H1 (cell line): ENCODE data around the gene TYSND1. TPM values are rescaled to one million over a fixed set of nuclear protein-coding genes. Genes with fewer than 3 reads are reported as not detected.

Experiments used
- CTCF ChIA-PET: fragments of 300-600 bp; sonication (Branson Sonifier 250); formaldehyde crosslinking; loops from one replicate; lab custom pipeline; 2021; ENCODE audit not compliant: partially characterized antibody; lab: Charles Lee
- POLR2A ChIA-PET: fragments of 300-600 bp; sonication (Branson Sonifier 250); formaldehyde crosslinking; loops from one replicate; lab custom pipeline; 2021; ENCODE audit warnings: inconsistent platforms; ENCODE audit not compliant: partially characterized antibody; lab: Charles Lee
- DNase-seq, 2 experiments: peaks; one replicate each; pipeline versions ENCODE4 v3.0.0 to v3.0.0-alpha.2; 2010 to 2022; ENCODE audit warnings: low spot score in 2 of 2, low read depth in 1 of 2, mixed read lengths in 1 of 2
- FAIRE-seq: peaks from 2 replicates; lab custom pipeline; 2011; peaks lifted over from hg19 to GRCh38; lab: Jason Lieb, UNC
- H2AFZ ChIP-seq: 2 replicates; pipeline ENCODE4 v1.8.1; 2012; ENCODE audit warnings: low read length, inconsistent platforms
- H2AK5ac ChIP-seq: 2 replicates; pipeline ENCODE4 v1.6.1; 2013; ENCODE audit warnings: low read depth, low read length
- H2BK120ac ChIP-seq: replicated peaks from 2 replicates; pipeline ENCODE3; 2013; ENCODE audit warnings: low read depth, low read length, inconsistent platforms
- H2BK12ac ChIP-seq: 2 replicates; pipeline ENCODE4 v1.6.1; 2013; ENCODE audit warnings: low read depth, low read length
- H2BK15ac ChIP-seq: 2 replicates; pipeline ENCODE4 v1.6.1; 2013; ENCODE audit warnings: low read length
- H2BK20ac ChIP-seq: 2 replicates; pipeline ENCODE4 v1.6.1; 2013; ENCODE audit warnings: low read length
- H2BK5ac ChIP-seq: 2 replicates; pipeline ENCODE4 v1.6.1; 2013; ENCODE audit warnings: low read depth, low read length
- H3K14ac ChIP-seq: 2 replicates; pipeline ENCODE4 v1.6.1; 2013; ENCODE audit warnings: inconsistent platforms; ENCODE audit not compliant: insufficient read length
- H3K18ac ChIP-seq: 2 replicates; pipeline ENCODE4 v1.6.1; 2013; ENCODE audit warnings: low read length; ENCODE audit errors: extremely low read depth
- H3K23ac ChIP-seq: 2 replicates; pipeline ENCODE4 v1.6.1; 2013; ENCODE audit warnings: inconsistent platforms; ENCODE audit not compliant: insufficient read length
- H3K23me2 ChIP-seq: 2 replicates; pipeline ENCODE4 v1.6.1; 2013; ENCODE audit warnings: low read depth, low read length
- H3K27ac ChIP-seq: 2 replicates; pipeline ENCODE4 v1.6.1; 2011; ENCODE audit warnings: low read depth, low read length, inconsistent platforms
- H3K27me3 ChIP-seq, 4 experiments: replicated peaks in 1 of 4; 1 replicate in 1 of 4; 2 replicates in 3 of 4; pipeline versions ENCODE4 v1.6.1 to v1.8.1; 2011 to 2013; ENCODE audit warnings: low read length in 3 of 4, mild to moderate bottlenecking in 3 of 4, inconsistent platforms in 2 of 4, mixed read lengths in 2 of 4, moderate library complexity in 1 of 4; ENCODE audit not compliant: control insufficient read depth in 3 of 4, insufficient read depth in 3 of 4; ENCODE audit errors: extremely low read depth in 1 of 4
- H3K36me3 ChIP-seq, 4 experiments: 2 replicates each; pipeline versions ENCODE4 v1.6.1 to v1.8.1; 2011 to 2013; ENCODE audit warnings: mild to moderate bottlenecking in 4 of 4, low read length in 3 of 4, moderate library complexity in 2 of 4, control low read depth in 1 of 4, inconsistent platforms in 1 of 4; ENCODE audit not compliant: insufficient read depth in 4 of 4, control insufficient read depth in 2 of 4
- H3K4ac ChIP-seq: replicated peaks from 2 replicates; pipeline ENCODE3; 2013; ENCODE audit warnings: low read length, low read depth, mixed read lengths, inconsistent platforms; ENCODE audit not compliant: insufficient read length
- H3K4me1 ChIP-seq, 4 experiments: replicated peaks in 1 of 4; 1 replicate in 1 of 4; 2 replicates in 3 of 4; pipeline versions ENCODE4 v1.6.1 to v1.8.1; 2011 to 2013; ENCODE audit warnings: low read length in 3 of 4, inconsistent platforms in 2 of 4, mixed read lengths in 1 of 4; ENCODE audit not compliant: insufficient read depth in 4 of 4, control insufficient read depth in 3 of 4
- H3K4me2 ChIP-seq, 2 experiments: 2 replicates each; pipeline versions ENCODE4 v1.6.1 to v1.8.1; 2011 to 2013; ENCODE audit warnings: low read depth in 2 of 2, low read length in 2 of 2, control low read depth in 1 of 2, inconsistent platforms in 1 of 2, mild to moderate bottlenecking in 1 of 2; ENCODE audit not compliant: insufficient read depth in 1 of 2
- H3K4me3 ChIP-seq, 4 experiments: fragments of 200-600, 300-600 bp in 1 of 4; sonication (generic), shearing (Covaris generic), sonication (Bioruptor Twin) in 1 of 4; 2 replicates each; pipeline versions ENCODE4 v1.5.1 to v1.8.1; 2011 to 2016; ENCODE audit warnings: low read length in 4 of 4, low read depth in 3 of 4, control low read depth in 2 of 4, inconsistent platforms in 2 of 4, mild to moderate bottlenecking in 2 of 4, mixed read lengths in 1 of 4, moderate library complexity in 1 of 4; ENCODE audit not compliant: insufficient read depth in 2 of 4; ENCODE audit errors: extremely low read depth in 1 of 4
- H3K56ac ChIP-seq: replicated peaks from 2 replicates; pipeline ENCODE3; 2013; ENCODE audit warnings: low read depth, mild to moderate bottlenecking, mixed read lengths, low read length, inconsistent platforms; ENCODE audit not compliant: insufficient read length
- H3K79me1 ChIP-seq: 2 replicates; pipeline ENCODE4 v1.6.1; 2013; ENCODE audit warnings: low read depth, low read length, control low read depth
- H3K79me2 ChIP-seq, 2 experiments: 2 replicates each; pipeline versions ENCODE4 v1.6.1 to v1.8.1; 2012 to 2013; ENCODE audit warnings: low read length in 2 of 2, mild to moderate bottlenecking in 2 of 2, inconsistent platforms in 1 of 2; ENCODE audit not compliant: insufficient read depth in 2 of 2, control insufficient read depth in 1 of 2
- H3K9ac ChIP-seq, 4 experiments: replicated peaks in 1 of 4; 1 replicate in 1 of 4; 2 replicates in 3 of 4; pipeline versions ENCODE4 v1.6.1 to v1.8.1; 2011 to 2013; ENCODE audit warnings: low read depth in 3 of 4, low read length in 3 of 4, control low read depth in 2 of 4, mild to moderate bottlenecking in 2 of 4, moderate library complexity in 2 of 4, inconsistent platforms in 1 of 4; ENCODE audit errors: extremely low read depth in 1 of 4
- H3K9me3 ChIP-seq, 2 experiments: 2 replicates each; pipeline versions ENCODE4 v1.6.1 to v1.8.1; 2012 to 2013; ENCODE audit warnings: mild to moderate bottlenecking in 2 of 2, moderate library complexity in 2 of 2, control low read depth in 1 of 2, inconsistent platforms in 1 of 2, low read depth in 1 of 2, low read length in 1 of 2, mixed read lengths in 1 of 2; ENCODE audit not compliant: insufficient read depth in 2 of 2
- H4K20me1 ChIP-seq, 2 experiments: replicated peaks in 1 of 2; 2 replicates each; pipeline versions ENCODE3 to v1.8.1; 2011 to 2013; ENCODE audit warnings: inconsistent platforms in 2 of 2, low read length in 2 of 2, mild to moderate bottlenecking in 1 of 2; ENCODE audit not compliant: insufficient read depth in 2 of 2, control insufficient read depth in 1 of 2
- H4K5ac ChIP-seq: 2 replicates; pipeline ENCODE4 v1.6.1; 2013; ENCODE audit warnings: low read length, low read depth, mixed read lengths, inconsistent platforms; ENCODE audit not compliant: insufficient read length
- H4K8ac ChIP-seq: 2 replicates; pipeline ENCODE4 v1.8.0; 2013; ENCODE audit warnings: mild to moderate bottlenecking, moderate library complexity, low read length, inconsistent platforms; ENCODE audit not compliant: insufficient read depth; ENCODE audit errors: extremely low read depth
- H4K91ac ChIP-seq: replicated peaks from 2 replicates; pipeline ENCODE3; 2013; ENCODE audit warnings: low read length, mixed read lengths, inconsistent platforms; ENCODE audit not compliant: insufficient read length
- ASH2L ChIP-seq: fragments of 200-600, 300-600 bp; sonication (generic); IDR thresholded peaks from one replicate; pipeline ENCODE4 v1.7.1; 2017; ENCODE audit warnings: low read length
- BRCA1 ChIP-seq: IDR thresholded peaks from 2 replicates; pipeline ENCODE4 v1.6.1; 2012; ENCODE audit warnings: low read depth, low read length, improper control_type of control experiment
- HDAC6 ChIP-seq: IDR thresholded peaks from one replicate; pipeline ENCODE4 v1.7.1; 2012; ENCODE audit warnings: low read depth, mild to moderate bottlenecking, inconsistent platforms, low read length, moderate library complexity
- KDM5A ChIP-seq: fragments of 200-600 bp; IDR thresholded peaks from 2 replicates; pipeline ENCODE4 v1.7.1; 2012; ENCODE audit warnings: mild to moderate bottlenecking, low read length, inconsistent platforms, mixed read lengths
- NRF1 ChIP-seq: IDR thresholded peaks from 2 replicates; pipeline ENCODE4 v1.6.1; 2011; ENCODE audit warnings: mild to moderate bottlenecking, low read depth, low read length, improper control_type of control experiment
- POLR2AphosphoS5 ChIP-seq: IDR thresholded peaks from 2 replicates; pipeline ENCODE4 v1.6.1; 2011; ENCODE audit warnings: low read depth, low read length
- RFX5 ChIP-seq: IDR thresholded peaks from 2 replicates; pipeline ENCODE4 v1.6.1; 2011; ENCODE audit warnings: low read depth, low read length, improper control_type of control experiment, borderline replicate concordance
- SAP30 ChIP-seq: fragments of 300-600 bp; sonication (generic); IDR thresholded peaks from 2 replicates; pipeline ENCODE4 v1.7.1; 2012; ENCODE audit warnings: low read length, moderate library complexity, mild to moderate bottlenecking, inconsistent platforms; ENCODE audit not compliant: insufficient read depth, insufficient replicate concordance
- SP2 ChIP-seq: IDR thresholded peaks from 2 replicates; pipeline ENCODE4 v1.6.1; 2012; ENCODE audit warnings: mild to moderate bottlenecking, low read length, inconsistent platforms
- SRF ChIP-seq: IDR thresholded peaks from 2 replicates; pipeline ENCODE4 v1.6.1; 2011; ENCODE audit warnings: mild to moderate bottlenecking, low read depth, low read length, moderate library complexity
- TBP ChIP-seq: IDR thresholded peaks from 2 replicates; pipeline ENCODE4 v1.6.1; 2011; ENCODE audit warnings: low read depth, low read length, improper control_type of control experiment
- YY1 ChIP-seq: IDR thresholded peaks from 2 replicates; pipeline ENCODE4 v1.6.1; 2011; ENCODE audit warnings: low read depth, mild to moderate bottlenecking, low read length
- ZNF274 ChIP-seq: IDR thresholded peaks from 2 replicates; pipeline ENCODE4 v1.7.0; 2012; ENCODE audit warnings: low read length, borderline replicate concordance; ENCODE audit errors: extremely low read depth
- WGBS, 2 experiments: shearing (Covaris generic) in 1 of 2; methylation state at CpG; one replicate each; pipeline versions ENCODE4 v1.1.6 to v1.1.7; 2013 to 2015; ENCODE audit warnings: low lambda C conversion rate in 2 of 2, mixed read lengths in 2 of 2, inconsistent platforms in 1 of 2, low coverage in 1 of 2, missing lambda C conversion rate in 1 of 2; ENCODE audit not compliant: insufficient replicate concordance in 2 of 2, insufficient coverage in 1 of 2, insufficient read length in 1 of 2; ENCODE audit errors: extremely low coverage in 1 of 2, missing lambda C conversion rate in 1 of 2; 5-methylcytosine and 5-hydroxymethylcytosine counted together
- polyA plus RNA-seq, 7 experiments: library from polyadenylated mRNA; depleted of rRNA in 3 of 7; stranded (reverse) in 5 of 7; unstranded in 2 of 7; fragments of >200 nt in 5 of 7; fragments of 200-250 nt in 2 of 7; gene quantifications; 1 replicate in 5 of 7; 2 replicates in 1 of 7; 4 replicates in 1 of 7; pipeline versions ENCODE4 v1.2.1 to v1.2.3, GENCODE V29; 2011 to 2013; ENCODE audit warnings: missing spikeins in 2 of 7, mixed read lengths in 2 of 7
- total RNA-seq: library from RNA; stranded (reverse); fragmentation: NEBNext Ultra II Directional; extraction: Animal tissue kit (Norgen Biotek cat#: 25700); gene quantifications from 2 replicates; pipeline ENCODE4 v1.2.1, GENCODE V29; 2021
- TF ChIP-seq, protein P1 (sequence below): IDR thresholded peaks from 2 replicates; pipeline ENCODE4 v1.6.1; 2012; ENCODE audit warnings: inconsistent platforms

Gene TYSND1
- total and polyA plus RNA-seq, 2 of the 8 experiments (the other 6 are each of a cell fraction or from before 2014, with no cell fraction given): 11.9 to 15.0 TPM

DNA sequence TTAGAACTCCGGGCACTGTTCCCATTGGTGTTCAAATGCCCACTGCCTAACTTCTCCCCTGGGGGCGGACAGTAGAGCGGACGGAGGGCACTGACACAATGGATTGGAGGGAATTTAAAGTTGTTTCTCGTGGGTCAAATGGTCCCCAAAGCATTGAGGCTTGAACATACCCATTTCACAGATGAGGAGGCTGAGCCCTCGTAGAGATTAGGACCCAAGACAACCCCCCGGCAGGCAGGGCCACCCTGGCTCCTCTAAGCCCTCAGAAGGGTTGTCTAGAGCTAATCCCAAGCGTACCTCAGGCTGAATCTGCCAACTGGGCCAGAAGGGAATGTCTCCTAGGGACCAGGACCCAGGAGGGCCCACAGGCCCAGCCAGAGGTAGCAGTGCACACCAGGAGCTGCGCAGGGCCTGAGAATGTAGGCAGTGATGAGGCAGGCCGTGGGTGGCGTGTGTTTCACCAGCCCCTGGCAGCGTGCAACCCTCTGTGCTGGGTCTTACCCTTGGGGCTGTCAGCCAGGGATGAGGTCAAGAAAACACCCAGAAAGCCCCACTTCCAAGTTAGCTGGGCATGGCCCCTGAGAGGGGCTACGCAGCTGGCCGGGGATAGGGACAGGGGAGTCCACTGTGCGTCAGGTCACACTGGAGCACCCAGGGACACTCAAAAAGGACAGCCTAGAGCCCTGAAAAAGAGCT is 19.7 kb downstream of the TYSND1 start:
- Histone ChIP-seq H3K23ac (no peak overlapping the region), H3K4ac (no peak overlapping the region), H3K27ac (no peak overlapping the region), H3K9me3 (no peaks in the 10 kb centered on the region), H3K79me2 (no peaks in the 10 kb centered on the region), H2BK5ac (no peak overlapping the region), H3K36me3 (no peaks in the 10 kb centered on the region; a peak in 1 of 8 replicates), H2BK15ac (no peak overlapping the region), H3K4me1 (no peaks in the 10 kb centered on the region), H3K4me2 (no peak overlapping the region), H2BK120ac (no peak overlapping the region), H4K91ac (no peak overlapping the region), H4K20me1 (peaks cover 0 to 2% of the 10 kb centered on the region in 2 experiments), H2BK12ac (no peak overlapping the region), H2AK5ac (no peak overlapping the region), H3K23me2 (no peaks in the 10 kb centered on the region), H3K18ac (no peak overlapping the region), H3K27me3 (peaks cover 0 to 8% (median 7%) of the 10 kb centered on the region in 4 experiments; a peak in 5 of 7 replicates), H3K79me1 (no peaks in the 10 kb centered on the region), H3K56ac (no peak overlapping the region), H4K8ac (no peak overlapping the region), H3K14ac (no peak overlapping the region), H2BK20ac (no peak overlapping the region), H2AFZ (no peak overlapping the region), H4K5ac (no peak overlapping the region), H3K9ac (no peak overlapping the region), H3K4me3 (no peak overlapping the region)
- POLR2A ChIA-PET: interaction anchor here (1.3 to 2.6 kb wide), 3 partner anchors 11 to 75 kb away, joined by 3 to 13 read pairs (median 4); partner anchors contain the start of gene MACROH2A2
- CTCF ChIA-PET: interaction anchor here (1.0 to 5.6 kb wide), 6 partner anchors 10 to 253 kb away, joined by 3 to 51 read pairs (median 4); partner anchors contain the start of gene TYSND1
- no peak for DNase-seq
- no peak for FAIRE-seq
- WGBS, 2 experiments: 92% methylated on average over 15 of the region's 15 CpGs; no CpG with 5 or more reads in 1 of the 2 experiments
- TF ChIP-seq SP2 (no peak), ASH2L (no peak), KDM5A (no peak), RFX5 (no peak), TBP (no peak), ZNF274 (no peak), YY1 (no peak), POLR2AphosphoS5 (no peak), BRCA1 (no peak), NRF1 (no peak), SAP30 (no peak), SRF (no peak), HDAC6 (no peak)
- TF ChIP-seq, protein P1, sequence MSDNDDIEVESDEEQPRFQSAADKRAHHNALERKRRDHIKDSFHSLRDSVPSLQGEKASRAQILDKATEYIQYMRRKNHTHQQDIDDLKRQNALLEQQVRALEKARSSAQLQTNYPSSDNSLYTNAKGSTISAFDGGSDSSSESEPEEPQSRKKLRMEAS: no peak
